ENCODE results near the gene OR10AD1. TPM values are rescaled to one million over a fixed set of nuclear protein-coding genes. Genes with fewer than 3 reads are reported as not detected.
"Not testable (repeated sequence)": the region's sequence is repeated elsewhere in the genome, so short reads cannot be mapped to it uniquely, and the experiment has no call there.

Gene OR10AD1
- total RNA-seq, 1 donor from 2014 or later = not detected

DNA sequence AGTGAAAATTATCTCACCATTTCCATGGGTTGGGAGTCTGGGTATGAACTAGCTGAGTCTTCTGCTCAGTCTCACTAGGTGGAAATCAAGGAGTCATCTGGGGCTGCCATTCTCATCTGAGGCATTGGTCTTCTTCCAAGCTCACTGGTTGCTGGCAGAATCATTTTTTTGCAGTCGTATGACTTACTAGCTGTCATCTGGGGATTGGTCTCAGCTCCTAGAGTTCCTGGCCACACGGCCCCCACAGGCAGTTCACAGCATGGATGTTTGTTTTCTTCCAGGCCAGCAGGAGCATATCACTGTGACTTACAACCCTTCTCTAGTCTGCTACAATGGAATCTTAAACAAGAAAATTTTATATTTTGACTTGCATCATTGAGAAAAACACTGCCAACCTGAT lies 18.6 kb upstream of the OR10AD1 start:
- peaks cover 23% of the 10 kb centered on the region for H3K4me1 Mint-ChIP-seq
- no peaks in the 10 kb centered on the region for H3K36me3 Mint-ChIP-seq
- no peak for TF ChIP-seq CTCF (IDR thresholded peaks at IDR 0.05; ENCODE audit: unreplicated experiment)
- DNase-seq (ENCODE audit: low spot score in 2 of 2, unreplicated experiment in 2 of 2) = no peak
- H3K9me3 Mint-ChIP-seq = peaks cover 10% of the 10 kb centered on the region
- H3K27ac Mint-ChIP-seq = peak overlapping the region; percentile 21
- H3K4me3 Mint-ChIP-seq = no peak overlapping the region
- H3K27me3 Mint-ChIP-seq (ENCODE audit: low read depth) = no peaks in the 10 kb centered on the region

DNA sequence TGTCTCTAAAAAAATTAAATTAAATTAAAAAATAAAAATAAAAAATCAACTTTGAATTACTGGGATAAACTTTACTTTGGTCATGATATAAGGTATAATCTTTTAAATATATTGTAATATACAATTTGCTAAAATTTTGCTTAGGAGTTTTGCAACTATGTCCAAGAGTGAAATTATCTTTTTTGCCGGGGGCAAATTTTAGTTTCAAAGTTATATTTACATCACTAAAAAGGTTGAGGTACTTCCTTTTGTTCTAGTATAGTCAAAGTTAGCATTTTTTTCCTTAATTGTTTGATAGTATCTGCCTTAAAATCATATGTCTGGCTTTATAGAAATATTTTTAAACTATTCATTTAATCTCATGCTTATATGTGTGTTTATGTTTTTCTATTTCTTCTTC lies 17.6 kb upstream of the OR10AD1 start:
- no peaks in the 10 kb centered on the region for H3K36me3 Mint-ChIP-seq
- H3K27ac Mint-ChIP-seq = no peak overlapping the region
- no peak for TF ChIP-seq CTCF (IDR thresholded peaks at IDR 0.05; ENCODE audit: unreplicated experiment)
- peaks cover 4% of the 10 kb centered on the region for H3K9me3 Mint-ChIP-seq
- peaks cover 23% of the 10 kb centered on the region for H3K4me1 Mint-ChIP-seq
- DNase-seq (ENCODE audit: low spot score in 2 of 2, unreplicated experiment in 2 of 2) = no peak
- H3K27me3 Mint-ChIP-seq (ENCODE audit: low read depth) = no peaks in the 10 kb centered on the region
- H3K4me3 Mint-ChIP-seq = no peak overlapping the region

DNA sequence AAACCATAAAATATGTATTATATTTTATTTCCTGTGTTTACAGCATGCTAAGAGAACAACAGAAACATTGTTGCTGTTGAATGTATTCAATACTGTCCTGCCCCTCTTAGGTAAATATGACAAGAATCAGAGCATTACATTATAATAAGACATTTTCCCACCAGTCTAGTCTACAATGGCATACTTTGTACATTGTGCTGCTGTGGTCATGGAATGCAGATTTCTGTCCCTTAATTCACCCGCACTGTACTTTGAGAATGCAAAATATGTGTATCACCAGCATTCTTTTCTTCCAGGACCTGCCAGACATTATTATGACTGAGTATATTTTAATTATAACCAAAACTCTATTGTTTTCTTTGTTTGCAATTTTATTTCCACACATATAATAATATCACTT lies 16.5 kb upstream of the OR10AD1 start:
- peaks cover 23% of the 10 kb centered on the region for H3K4me1 Mint-ChIP-seq
- no peaks in the 10 kb centered on the region for H3K36me3 Mint-ChIP-seq
- H3K9me3 Mint-ChIP-seq = peaks cover 3% of the 10 kb centered on the region
- no peak for TF ChIP-seq CTCF (IDR thresholded peaks at IDR 0.05; ENCODE audit: unreplicated experiment)
- H3K27me3 Mint-ChIP-seq (ENCODE audit: low read depth) = no peaks in the 10 kb centered on the region
- H3K4me3 Mint-ChIP-seq = no peak overlapping the region
- DNase-seq (ENCODE audit: low spot score in 2 of 2, unreplicated experiment in 2 of 2) = no peak
- peak overlapping the region; percentile 83 for H3K27ac Mint-ChIP-seq

GRCh38 chr12:48216785-48217184 lies 13.7 kb upstream of the OR10AD1 start:
- no peak for DNase-seq (ENCODE audit: low spot score in 2 of 2, unreplicated experiment in 2 of 2)
- Mint-ChIP-seq H3K9me3 (no peaks in the 10 kb centered on the region), H3K4me3 (no peak overlapping the region), H3K4me1 (peaks cover 26% of the 10 kb centered on the region), H3K36me3 (no peaks in the 10 kb centered on the region), H3K27ac (no peak overlapping the region), H3K27me3 (ENCODE audit: low read depth) (no peaks in the 10 kb centered on the region)
- TF ChIP-seq CTCF (IDR thresholded peaks at IDR 0.05; ENCODE audit: unreplicated experiment) = no peak

DNA sequence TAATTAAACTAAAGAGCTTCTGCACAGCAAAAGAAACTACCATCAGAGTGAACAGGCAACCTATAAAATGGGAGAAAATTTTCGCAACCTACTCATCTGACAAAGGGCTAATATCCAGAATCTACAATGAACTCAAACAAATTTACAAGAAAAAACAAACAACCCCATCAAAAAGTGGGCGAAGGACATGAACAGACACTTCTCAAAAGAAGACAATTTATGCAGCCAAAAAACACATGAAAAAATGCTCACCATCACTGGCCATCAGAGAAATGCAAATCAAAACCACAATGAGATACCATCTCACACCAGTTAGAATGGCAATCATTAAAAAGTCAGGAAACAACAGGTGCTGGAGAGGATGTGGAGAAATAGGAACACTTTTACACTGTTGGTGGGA lies 6.4 kb upstream of the OR10AD1 start:
- not testable (repeated sequence) for H3K27me3 Mint-ChIP-seq (ENCODE audit: low read depth); H3K4me3 Mint-ChIP-seq; DNase-seq (ENCODE audit: low spot score in 2 of 2, unreplicated experiment in 2 of 2); H3K4me1 Mint-ChIP-seq; H3K27ac Mint-ChIP-seq
- Mint-ChIP-seq H3K9me3 (peaks cover 22% of the 10 kb centered on the region), H3K36me3 (peaks cover 20% of the 10 kb centered on the region)

GRCh38 chr12:48202766-48203165 lies 326 bp downstream of the OR10AD1 start:
- Mint-ChIP-seq H3K4me3 (no peak overlapping the region), H3K27me3 (ENCODE audit: low read depth) (no peaks in the 10 kb centered on the region), H3K27ac (no peak overlapping the region), H3K9me3 (peaks cover 51% of the 10 kb centered on the region), H3K4me1 (peaks cover 23% of the 10 kb centered on the region), H3K36me3 (peaks cover 50% of the 10 kb centered on the region)
- no peak for TF ChIP-seq CTCF (IDR thresholded peaks at IDR 0.05; ENCODE audit: unreplicated experiment)
- DNase-seq (ENCODE audit: low spot score in 2 of 2, unreplicated experiment in 2 of 2) = no peak
